ENCODE results near the gene AKT1S1. TPM values are rescaled to one million over a fixed set of nuclear protein-coding genes. Genes with fewer than 3 reads are reported as not detected.

Gene AKT1S1
- total and polyA plus RNA-seq, 3 donors from 2014 or later = 35.0 to 42.8 (median 35.7) TPM

DNA sequence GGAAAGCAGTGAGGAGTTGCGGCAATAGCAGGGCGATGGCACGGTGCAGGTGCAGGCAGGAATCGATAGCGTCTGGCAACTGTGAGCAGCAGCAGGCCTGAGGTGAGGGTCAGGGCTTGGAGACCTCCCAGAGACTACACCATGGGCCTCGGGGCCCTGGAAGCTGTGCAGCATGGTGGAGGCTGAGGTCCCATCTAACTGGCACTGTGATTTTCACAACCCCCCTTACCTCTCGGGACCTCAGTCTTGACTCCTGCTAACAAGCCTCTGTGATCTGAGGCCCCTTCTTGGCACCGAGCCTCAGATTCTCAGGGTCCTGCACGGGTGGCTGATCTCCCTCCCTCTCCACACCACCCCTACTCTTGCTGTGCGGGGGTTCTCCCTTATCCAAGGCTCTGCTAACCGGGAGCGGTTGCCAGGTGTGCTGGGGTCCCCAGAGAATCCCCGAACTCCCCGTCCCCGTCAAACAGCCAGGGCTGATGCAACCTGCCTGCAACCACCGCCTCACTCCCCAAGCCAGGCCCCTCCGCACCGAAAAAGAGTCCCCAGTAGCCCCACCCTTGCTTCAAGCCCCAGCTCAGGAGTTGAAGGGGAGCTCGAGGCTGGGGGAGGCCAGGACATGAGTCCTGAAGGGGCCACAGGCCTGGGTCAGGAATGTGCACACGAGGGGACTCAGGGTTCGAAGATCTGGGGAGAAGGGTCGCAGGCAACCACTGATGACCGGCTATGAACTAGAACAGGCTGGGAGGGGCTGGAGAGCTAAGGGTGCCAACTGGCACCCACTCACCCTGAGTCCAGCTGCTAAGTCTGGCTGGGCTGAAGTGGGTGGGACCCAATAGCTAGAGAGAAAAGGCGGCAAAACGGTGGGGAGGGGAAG lies 47.1 kb upstream of the AKT1S1 start:
- H3K27me3 ChIP-seq = no peaks in the 10 kb centered on the region
- H3K4me1 ChIP-seq = peaks cover 17% of the 10 kb centered on the region
- H3K4me3 ChIP-seq = no peak overlapping the region
- DNase-seq = no peak
- 66 to 72% methylated on average over 22 to 25 of the region's 25 CpGs for WGBS, 2 donors
- H3K36me3 ChIP-seq (ENCODE audit: low read depth, missing control alignments) = no peaks in the 10 kb centered on the region
- intact Hi-C loops (cut with DNase I; ENCODE audit: low total_unique reads) = no loop called here
- no peaks in the 10 kb centered on the region for H3K9me3 ChIP-seq
- no peak for TF ChIP-seq POLR2A (IDR thresholded peaks at IDR 0.05)
- TF ChIP-seq CTCF (IDR thresholded peaks at IDR 0.05) = no peak
- H3K27ac ChIP-seq = no peak overlapping the region

- no peak for DNase-seq
- no peak overlapping the region for H3K4me3 ChIP-seq
- no peak for TF ChIP-seq CTCF (IDR thresholded peaks at IDR 0.05)
- intact Hi-C loops (cut with DNase I; ENCODE audit: low total_unique reads) = no loop called here
- H3K9me3 ChIP-seq = no peaks in the 10 kb centered on the region
- H3K27ac ChIP-seq = no peak overlapping the region
- 86 to 87% methylated on average over 31 of the region's 31 CpGs for WGBS, 2 donors
- no peaks in the 10 kb centered on the region for H3K27me3 ChIP-seq
- no peaks in the 10 kb centered on the region for H3K36me3 ChIP-seq (ENCODE audit: low read depth, missing control alignments)
- H3K4me1 ChIP-seq = peaks cover 14% of the 10 kb centered on the region
These were observed 46.2 kb upstream of the AKT1S1 start for GRCh38 chr19:49923055-49924003.

DNA sequence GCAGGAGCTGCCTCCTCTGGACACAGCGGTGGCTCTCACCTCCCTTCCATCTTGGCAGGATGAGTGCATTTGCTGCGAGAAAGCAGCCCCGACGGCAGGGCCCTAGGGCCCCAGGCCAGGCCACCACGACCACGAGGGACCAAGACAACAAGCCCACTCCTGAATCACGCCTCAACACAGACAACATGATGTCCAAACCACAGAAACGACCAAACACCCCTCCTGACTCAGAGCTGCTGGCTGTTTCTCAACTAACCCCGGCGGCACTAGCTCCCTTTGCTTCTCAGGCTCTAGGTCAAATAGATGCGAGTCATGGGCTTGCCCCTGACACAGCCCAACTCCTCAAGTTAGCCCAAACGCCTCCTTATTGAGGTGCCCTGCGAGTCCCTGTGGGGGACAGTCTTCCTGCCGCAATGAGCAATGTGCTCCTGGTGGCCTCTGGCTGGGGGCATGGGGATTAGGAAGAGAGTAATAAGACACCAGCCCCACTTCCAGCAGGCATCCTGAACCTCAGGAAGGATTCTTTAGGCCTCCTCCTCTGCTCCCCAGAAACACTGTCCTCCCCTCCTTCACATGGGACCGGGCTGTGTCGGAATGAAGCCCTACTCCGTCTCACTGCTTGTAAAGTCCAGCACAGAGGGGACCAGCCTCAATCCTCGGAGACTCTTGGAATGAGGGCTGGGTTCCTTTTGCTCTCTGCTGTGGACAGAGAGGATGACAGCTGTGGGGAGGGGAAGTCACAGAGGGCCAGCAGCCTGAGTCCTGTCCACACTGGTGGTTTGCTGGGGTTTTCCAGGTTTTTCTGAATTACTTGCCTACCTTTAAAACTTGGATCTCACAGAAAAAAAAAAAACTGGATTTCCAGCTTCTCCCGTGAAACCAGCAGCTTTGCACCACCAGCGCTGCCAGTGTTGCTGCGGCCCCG lies 45.0 kb upstream of the AKT1S1 start:
- no peaks in the 10 kb centered on the region for H3K27me3 ChIP-seq
- H3K27ac ChIP-seq = no peak overlapping the region
- H3K36me3 ChIP-seq (ENCODE audit: low read depth, missing control alignments) = no peaks in the 10 kb centered on the region
- 92 to 95% methylated on average over 18 to 22 of the region's 22 CpGs for WGBS, 2 donors
- TF ChIP-seq POLR2A (IDR thresholded peaks at IDR 0.05) = no peak
- no peak for TF ChIP-seq CTCF (IDR thresholded peaks at IDR 0.05)
- peaks cover 3% of the 10 kb centered on the region for H3K4me1 ChIP-seq
- H3K4me3 ChIP-seq = no peak overlapping the region
- DNase-seq = no peak
- no peaks in the 10 kb centered on the region for H3K9me3 ChIP-seq
- intact Hi-C loops (cut with DNase I; ENCODE audit: low total_unique reads) = no loop called here

- TF ChIP-seq POLR2A (IDR thresholded peaks at IDR 0.05) = no peak
- TF ChIP-seq CTCF (IDR thresholded peaks at IDR 0.05) = no peak
- H3K27ac ChIP-seq = no peak overlapping the region
- H3K4me1 ChIP-seq = peaks cover 3% of the 10 kb centered on the region
- DNase-seq = no peak
- no peaks in the 10 kb centered on the region for H3K27me3 ChIP-seq
- H3K36me3 ChIP-seq (ENCODE audit: low read depth, missing control alignments) = no peaks in the 10 kb centered on the region
- H3K9me3 ChIP-seq = no peaks in the 10 kb centered on the region
- intact Hi-C loops (cut with DNase I; ENCODE audit: low total_unique reads) = no loop called here
- WGBS, 2 donors = 94 to 96% methylated on average over 24 of the region's 24 CpGs
- no peak overlapping the region for H3K4me3 ChIP-seq
These were observed 43.6 kb upstream of the AKT1S1 start for GRCh38 chr19:49920624-49921363.
